HepG2 (cell line): ENCODE measurements around the gene STON1.

Experiments
- JUND ChIP-seq: sonication (generic); formaldehyde crosslinking; IDR thresholded peaks from 2 replicates; pipeline ENCODE4 v1.8.0; 2022; ENCODE audit warnings: mild to moderate bottlenecking, missing genetic modification reagents
- MED8 ChIP-seq: sonication (generic); formaldehyde crosslinking; IDR thresholded peaks from 2 replicates; pipeline ENCODE4 v1.8.1; 2023; ENCODE audit warnings: mild to moderate bottlenecking, missing genetic modification reagents; ENCODE audit not compliant: insufficient replicate concordance
- POLR2A ChIP-seq, 2 experiments: IDR thresholded peaks; 2 replicates each; pipeline ENCODE4 v1.6.1; 2011; ENCODE audit warnings: low read depth in 2 of 2, low read length in 2 of 2, mild to moderate bottlenecking in 1 of 2, moderate library complexity in 1 of 2; ENCODE audit not compliant: insufficient read depth in 1 of 2
- RCOR2 ChIP-seq: IDR thresholded peaks from 2 replicates; pipeline ENCODE4 v1.6.1; 2016; ENCODE audit warnings: missing biosample characterization, missing genetic modification reagents
- RORA ChIP-seq: sonication (generic); formaldehyde crosslinking; IDR thresholded peaks from 2 replicates; pipeline ENCODE4 v1.5.0; 2020; ENCODE audit warnings: mild to moderate bottlenecking, missing genetic modification reagents, moderate library complexity
- SALL2 ChIP-seq: sonication (generic); formaldehyde crosslinking; IDR thresholded peaks from 2 replicates; pipeline ENCODE4 v1.8.1; 2023; ENCODE audit warnings: mild to moderate bottlenecking, missing genetic modification reagents, inconsistent platforms
- TOE1 ChIP-seq: sonication (generic); formaldehyde crosslinking; IDR thresholded peaks from 2 replicates; pipeline ENCODE4 v1.4.0; 2020; ENCODE audit warnings: mild to moderate bottlenecking, missing genetic modification reagents

- TF ChIP-seq JUND (CRISPR knock-in tag) (no peak), POLR2A (IDR thresholded peaks at IDR 0.05; ENCODE audit: insufficient read depth in 1 of 2, low read depth in 2 of 2, low read length in 2 of 2) (no peak), SALL2 (CRISPR knock-in tag) (no peak), RCOR2 (no peak), TOE1 (CRISPR knock-in tag) (no peak), RORA (CRISPR knock-in tag) (no peak), MED8 (CRISPR knock-in tag) (no peak)
Observed at GRCh38 chr2:48567671-48568070, 37.7 kb downstream of the STON1 start.
